Neural cell (in vitro differentiated cells): ENCODE data around the gene ITPKB. TPM values are rescaled to one million over a fixed set of nuclear protein-coding genes. Genes with fewer than 3 reads are reported as not detected.

Experiments used
- H2AFZ ChIP-seq: fragments of 200-600, 300-800 bp; sonication (generic), shearing (Covaris generic); 2 replicates; pipeline ENCODE4 v1.6.0; 2014; ENCODE audit warnings: low read depth, mild to moderate bottlenecking, antibody characterized with exemption, low read length, moderate library complexity
- H3F3A ChIP-seq: fragments of 200-600 bp; shearing (Covaris generic); 2 replicates; pipeline ENCODE4 v1.6.1; 2016; ENCODE audit warnings: mild to moderate bottlenecking, moderate library complexity, mixed read lengths, antibody characterized with exemption, low read length; ENCODE audit not compliant: insufficient read depth, poor library complexity, severe bottlenecking
- H3K27ac ChIP-seq: fragments of 200-600, 300-800 bp; sonication (generic), shearing (Covaris generic); 2 replicates; pipeline ENCODE4 v1.5.1; 2014; ENCODE audit warnings: mild to moderate bottlenecking, low read length, moderate library complexity
- H3K27me3 ChIP-seq: fragments of 300-800, 200-600 bp; sonication (generic), shearing (Covaris generic); 2 replicates; pipeline ENCODE4 v1.6.0; 2014; ENCODE audit warnings: mild to moderate bottlenecking, low read depth, low read length, moderate library complexity; ENCODE audit not compliant: insufficient read depth
- H3K36me3 ChIP-seq: fragments of 300-800, 200-600 bp; sonication (generic), shearing (Covaris generic); 2 replicates; pipeline ENCODE4 v1.5.1; 2014; ENCODE audit warnings: mild to moderate bottlenecking, antibody characterized with exemption, low read length, moderate library complexity; ENCODE audit not compliant: insufficient read depth
- H3K4me2 ChIP-seq: fragments of 300-800, 200-600 bp; sonication (generic), shearing (Covaris generic); 2 replicates; pipeline ENCODE4 v1.6.0; 2014; ENCODE audit warnings: mild to moderate bottlenecking, low read length
- H3K4me3 ChIP-seq: fragments of 300-800, 200-600 bp; sonication (generic), shearing (Covaris generic); 2 replicates; pipeline ENCODE4 v1.5.1; 2014; ENCODE audit warnings: mild to moderate bottlenecking, low read length, moderate library complexity
- H3K79me2 ChIP-seq: fragments of 200-600 bp; shearing (Covaris generic); replicated peaks from 2 replicates; pipeline ENCODE4 v1.6.0; 2014; ENCODE audit warnings: mild to moderate bottlenecking, low read length, moderate library complexity; ENCODE audit not compliant: insufficient read depth
- H3K9ac ChIP-seq: fragments of 300-800, 200-600 bp; sonication (generic), shearing (Covaris generic); 2 replicates; pipeline ENCODE4 v1.6.1; 2016; ENCODE audit warnings: mild to moderate bottlenecking, low read length, mixed read lengths
- H3K9me2 ChIP-seq: fragments of 200-600 bp; shearing (Covaris generic); 2 replicates; pipeline ENCODE4 v1.6.1; 2016; ENCODE audit warnings: mild to moderate bottlenecking, low read length, mixed read lengths; ENCODE audit not compliant: insufficient read depth
- H3K9me3 ChIP-seq: fragments of 200-600, 300-800 bp; sonication (generic), shearing (Covaris generic); 2 replicates; pipeline ENCODE4 v1.6.1; 2016; ENCODE audit warnings: mild to moderate bottlenecking, mixed run types, low read length, moderate library complexity, mixed read lengths
- H4K20me1 ChIP-seq: fragments of 200-600 bp; shearing (Covaris generic); 2 replicates; pipeline ENCODE4 v1.6.1; 2016; ENCODE audit warnings: mild to moderate bottlenecking, mixed run types; ENCODE audit not compliant: insufficient read depth
- CTCF ChIP-seq: fragments of 450-650 bp; IDR thresholded peaks from 2 replicates; pipeline ENCODE4 v1.5.1; 2014; ENCODE audit warnings: antibody characterized with exemption, mild to moderate bottlenecking, moderate library complexity; ENCODE audit not compliant: poor library complexity, severe bottlenecking
- EP300 ChIP-seq: fragments of 450-650 bp; conservative IDR thresholded peaks from 2 replicates; pipeline ENCODE4 v1.6.1; 2014; ENCODE audit warnings: antibody characterized with exemption, mild to moderate bottlenecking, moderate library complexity; ENCODE audit not compliant: poor library complexity, severe bottlenecking
- EZH2 ChIP-seq: fragments of 200-600, 300-800 bp; shearing (Covaris generic), sonication (generic); IDR thresholded peaks from 2 replicates; pipeline ENCODE4 v1.6.1; 2014; ENCODE audit warnings: antibody characterized with exemption, low read length, borderline replicate concordance, mild to moderate bottlenecking; ENCODE audit not compliant: insufficient read depth, poor library complexity, severe bottlenecking
- MXI1 ChIP-seq: fragments of 450-650 bp; conservative IDR thresholded peaks from 2 replicates; pipeline ENCODE4 v1.6.1; 2014; ENCODE audit warnings: antibody characterized with exemption, mild to moderate bottlenecking; ENCODE audit not compliant: poor library complexity, severe bottlenecking
- POLR2AphosphoS5 ChIP-seq: IDR thresholded peaks from 2 replicates; pipeline ENCODE4 v1.6.1; 2012
- RAD21 ChIP-seq: fragments of 450-650 bp; conservative IDR thresholded peaks from 2 replicates; pipeline ENCODE4 v1.6.1; 2014; ENCODE audit warnings: antibody characterized with exemption, mild to moderate bottlenecking, moderate library complexity
- REST ChIP-seq: IDR thresholded peaks from 2 replicates; pipeline ENCODE4 v1.6.1; 2012; ENCODE audit warnings: borderline replicate concordance
- SMC3 ChIP-seq: fragments of 450-650 bp; conservative IDR thresholded peaks from 2 replicates; pipeline ENCODE4 v1.6.1; 2014; ENCODE audit warnings: antibody characterized with exemption, mild to moderate bottlenecking, moderate library complexity; ENCODE audit not compliant: poor library complexity
- TAF1 ChIP-seq: IDR thresholded peaks from 2 replicates; pipeline ENCODE4 v1.6.1; 2012; ENCODE audit warnings: low read depth
- polyA plus RNA-seq: library from polyadenylated mRNA; depleted of rRNA; stranded (reverse); fragments of >200 nt; gene quantifications from 2 replicates; pipeline ENCODE4 v1.2.3, GENCODE V29; 2014

The ITPKB gene
- polyA plus RNA-seq, 1 donor from 2014 or later = 0.19 TPM

GRCh38 chr1:226735576-226735975, 3.5 kb downstream of the ITPKB start:
- Histone ChIP-seq H3K4me3 (no peak overlapping the region), H3K9ac (no peak overlapping the region), H3K9me2 (no peaks in the 10 kb centered on the region), H3K9me3 (no peaks in the 10 kb centered on the region), H4K20me1 (no peaks in the 10 kb centered on the region), H3K4me2 (no peak overlapping the region), H3K36me3 (no peaks in the 10 kb centered on the region), H2AFZ (no peak overlapping the region), H3F3A (no peaks in the 10 kb centered on the region), H3K79me2 (no peaks in the 10 kb centered on the region), H3K27ac (no peak overlapping the region), H3K27me3 (peaks cover 46% of the 10 kb centered on the region)
- TF ChIP-seq EZH2 (no peak), EP300 (no peak), RAD21 (no peak), POLR2AphosphoS5 (no peak), MXI1 (no peak), SMC3 (no peak), TAF1 (no peak), CTCF (no peak), REST (no peak)

DNA sequence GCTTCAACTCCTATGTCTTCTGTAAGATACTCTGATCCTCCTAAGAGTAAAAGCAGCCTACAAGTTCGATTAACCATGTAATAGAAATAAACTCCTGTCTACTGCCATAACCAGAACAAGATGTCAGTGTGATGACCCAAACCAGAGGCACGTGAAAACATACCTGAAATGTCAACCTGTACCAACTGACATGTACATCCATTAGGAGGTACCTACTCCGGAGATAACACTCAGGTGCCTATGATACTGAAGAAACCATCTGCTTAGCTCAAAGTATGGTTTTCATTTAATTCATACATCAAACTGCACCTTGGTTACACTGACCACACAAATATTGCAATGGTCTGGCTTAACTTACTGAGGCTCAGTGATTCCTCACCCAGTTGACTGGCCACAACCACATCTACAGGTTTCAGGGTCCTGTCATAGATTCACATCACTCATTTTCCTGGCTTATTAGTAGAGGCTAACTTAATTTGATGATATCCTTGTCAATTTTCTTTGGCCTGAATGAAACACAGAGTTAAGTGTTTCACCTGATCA, 4.4 kb downstream of the ITPKB start:
- Histone ChIP-seq H3K9ac (no peak overlapping the region), H2AFZ (no peak overlapping the region), H3K36me3 (no peaks in the 10 kb centered on the region), H3K9me2 (no peaks in the 10 kb centered on the region), H3F3A (no peaks in the 10 kb centered on the region), H3K27ac (no peak overlapping the region), H3K27me3 (peaks cover 40% of the 10 kb centered on the region), H3K9me3 (no peaks in the 10 kb centered on the region), H3K79me2 (no peaks in the 10 kb centered on the region), H3K4me2 (no peak overlapping the region), H4K20me1 (no peaks in the 10 kb centered on the region), H3K4me3 (no peak overlapping the region)
- TF ChIP-seq EP300 (no peak), EZH2 (no peak), CTCF (no peak), POLR2AphosphoS5 (no peak), SMC3 (no peak), RAD21 (no peak), REST (no peak), TAF1 (no peak), MXI1 (no peak)
